Kidney (tissue), 14 donors: Measurements from ENCODE around the gene AXDND1. TPM values are rescaled to one million over a fixed set of nuclear protein-coding genes. Genes with fewer than 3 reads are reported as not detected.
"Not testable (repeated sequence)": the region's sequence is repeated elsewhere in the genome, so short reads cannot be mapped to it uniquely, and the experiment has no call there.

Experiments
- DNase-seq, 5 donors: peaks; one replicate each; pipeline ENCODE4 v3.0.0-alpha.2; 2013 to 2020
- FAIRE-seq: peaks from 2 replicates; lab custom pipeline; 2012; peaks lifted over from hg19 to GRCh38; lab: Jason Lieb, UNC
- H3K27ac ChIP-seq, 2 donors: one replicate each; pipeline ENCODE4 v1.7.0; 2013; ENCODE audit warnings: low read depth in 2 of 2, low read length in 2 of 2, inconsistent platforms in 1 of 2
- H3K27me3 ChIP-seq: one replicate; pipeline ENCODE4 v1.7.1; 2013; ENCODE audit warnings: low read length, inconsistent platforms; ENCODE audit not compliant: control insufficient read depth, insufficient read depth
- H3K36me3 ChIP-seq, 3 donors: one replicate each; pipeline versions ENCODE4 v1.7.0 to v1.7.1; 2013; ENCODE audit warnings: low read length in 3 of 3, control low read depth in 1 of 3, inconsistent platforms in 1 of 3; ENCODE audit not compliant: insufficient read depth in 3 of 3, control insufficient read depth in 2 of 3
- H3K4me1 ChIP-seq, 3 donors: one replicate each; pipeline versions ENCODE4 v1.7.0 to v1.7.1; 2013; ENCODE audit warnings: low read length in 3 of 3, inconsistent platforms in 1 of 3, low read depth in 1 of 3; ENCODE audit not compliant: control insufficient read depth in 2 of 3, insufficient read depth in 2 of 3
- H3K4me3 ChIP-seq, 3 donors: one replicate each; pipeline versions ENCODE4 v1.7.0 to v1.8.1; 2013; ENCODE audit warnings: low read length in 3 of 3, control low read depth in 1 of 3, inconsistent platforms in 1 of 3
- H3K9ac ChIP-seq, 3 donors: one replicate each; pipeline versions ENCODE4 v1.7.0 to v1.7.1; 2013; ENCODE audit warnings: low read length in 3 of 3, control low read depth in 1 of 3, inconsistent platforms in 1 of 3
- H3K9me3 ChIP-seq, 3 donors: one replicate each; pipeline versions ENCODE4 v1.7.0 to v1.7.1; 2013; ENCODE audit warnings: low read length in 3 of 3, control low read depth in 1 of 3, inconsistent platforms in 1 of 3; ENCODE audit not compliant: control insufficient read depth in 2 of 3, insufficient read depth in 1 of 3
- intact Hi-C: fragments of 100-400 bp; cut with DNase I; formaldehyde crosslinking; loops from one replicate; pipeline ENCODE4 v1.11.1; 2022
- polyA plus RNA-seq: library from polyadenylated mRNA; stranded (reverse); fragments of 350-450 nt; fragmentation: Illumina TruSeq; extraction: RNeasy Lipid Tissue Mini Kit (QIAGEN cat#74804); gene quantifications from one replicate; pipeline ENCODE4 v1.2.3, GENCODE V29; 2014; ENCODE audit warnings: low read depth, low replicate concordance; ENCODE audit not compliant: insufficient read depth
- total RNA-seq: library from RNA; stranded (reverse); fragmentation: NEBNext Ultra II Directional; extraction: Animal tissue kit (Norgen Biotek cat#: 25700); gene quantifications from one replicate; pipeline ENCODE4 v1.2.1, GENCODE V29; 2021
- TF ChIP-seq, protein P1 (sequence below): IDR thresholded peaks from 3 replicates; pipeline ENCODE4 v1.5.1; 2012; ENCODE audit warnings: mild to moderate bottlenecking, moderate library complexity, borderline replicate concordance; ENCODE audit not compliant: insufficient read depth; ENCODE audit errors: extremely low read depth
- donor health status: control.
- donor health status: control.
- donor health status: control.
- donor health status: control.
- donor health status: control.
- donor health status: DM: yes; HTN: yes; CAD: no.
- donor health status: Normal renal cell carcinoma (clear cell type).

The AXDND1 gene
- total and polyA plus RNA-seq, 2 donors from 2014 or later, result 0.57 TPM; not detected in 1

DNA sequence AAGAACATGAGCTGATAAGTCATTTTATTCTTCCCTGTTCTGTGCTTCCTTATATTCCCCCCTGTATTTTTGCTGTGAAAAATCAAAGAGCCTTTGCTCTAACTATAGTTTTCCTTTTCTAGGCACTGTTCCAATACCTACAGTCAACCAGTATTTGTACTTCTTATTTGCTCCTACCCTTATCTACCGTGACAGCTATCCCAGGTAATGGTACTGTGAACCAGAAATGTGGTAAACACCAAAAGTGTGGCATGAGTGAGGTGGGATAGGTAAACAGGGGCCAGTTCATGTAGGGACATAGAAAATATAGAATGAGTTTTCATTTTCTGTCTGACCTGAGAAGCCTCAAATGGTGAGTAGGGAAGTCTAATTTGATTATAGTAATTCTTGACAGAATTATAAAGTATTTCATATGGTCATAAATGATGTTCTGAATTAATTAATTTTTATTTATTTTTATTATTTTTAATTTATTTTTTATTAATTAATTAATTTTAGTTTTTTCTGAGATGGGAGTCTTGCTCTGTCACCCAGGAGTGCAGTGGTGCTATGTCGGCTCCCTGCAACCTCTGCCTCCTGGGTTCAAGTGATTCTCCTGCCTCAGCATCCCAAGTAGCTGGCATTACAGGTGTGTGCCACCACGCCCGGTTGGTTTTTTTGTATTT is 22.9 kb upstream of the AXDND1 start:
- H3K27ac ChIP-seq, result no peak overlapping the region
- TF ChIP-seq, protein P1, sequence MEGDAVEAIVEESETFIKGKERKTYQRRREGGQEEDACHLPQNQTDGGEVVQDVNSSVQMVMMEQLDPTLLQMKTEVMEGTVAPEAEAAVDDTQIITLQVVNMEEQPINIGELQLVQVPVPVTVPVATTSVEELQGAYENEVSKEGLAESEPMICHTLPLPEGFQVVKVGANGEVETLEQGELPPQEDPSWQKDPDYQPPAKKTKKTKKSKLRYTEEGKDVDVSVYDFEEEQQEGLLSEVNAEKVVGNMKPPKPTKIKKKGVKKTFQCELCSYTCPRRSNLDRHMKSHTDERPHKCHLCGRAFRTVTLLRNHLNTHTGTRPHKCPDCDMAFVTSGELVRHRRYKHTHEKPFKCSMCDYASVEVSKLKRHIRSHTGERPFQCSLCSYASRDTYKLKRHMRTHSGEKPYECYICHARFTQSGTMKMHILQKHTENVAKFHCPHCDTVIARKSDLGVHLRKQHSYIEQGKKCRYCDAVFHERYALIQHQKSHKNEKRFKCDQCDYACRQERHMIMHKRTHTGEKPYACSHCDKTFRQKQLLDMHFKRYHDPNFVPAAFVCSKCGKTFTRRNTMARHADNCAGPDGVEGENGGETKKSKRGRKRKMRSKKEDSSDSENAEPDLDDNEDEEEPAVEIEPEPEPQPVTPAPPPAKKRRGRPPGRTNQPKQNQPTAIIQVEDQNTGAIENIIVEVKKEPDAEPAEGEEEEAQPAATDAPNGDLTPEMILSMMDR, result no peak
- FAIRE-seq (no peak), DNase-seq (no peak)
- H3K9me3 ChIP-seq, result no peaks in the 10 kb centered on the region
- intact Hi-C loops, result no loop called here
- peaks cover 2 to 21% (median 19%) of the 10 kb centered on the region in 3 donors for H3K36me3 ChIP-seq
- H3K4me3 ChIP-seq, result no peak overlapping the region
- no peak overlapping the region for H3K9ac ChIP-seq
- H3K27me3 ChIP-seq, result no peaks in the 10 kb centered on the region
- no peaks in the 10 kb centered on the region for H3K4me1 ChIP-seq

DNA sequence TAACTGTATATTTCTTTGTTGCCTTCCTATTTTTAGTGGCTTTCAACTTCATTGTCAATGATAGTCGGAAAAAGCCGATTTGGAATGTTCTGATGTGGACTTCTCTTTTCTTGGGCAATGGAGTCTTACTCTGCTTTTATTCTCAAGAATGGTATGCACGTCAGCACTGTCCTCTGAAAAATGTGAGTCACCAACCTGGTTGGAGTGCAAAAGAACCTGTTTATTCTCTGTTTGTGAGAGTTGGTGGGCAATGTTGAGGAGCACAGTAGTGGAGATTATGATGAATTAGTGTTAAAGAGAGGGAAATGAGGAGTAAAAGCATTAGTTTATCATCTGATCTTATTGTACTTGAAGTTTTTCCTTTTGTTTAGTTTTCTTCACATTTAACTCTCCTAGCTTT is 14.5 kb upstream of the AXDND1 start:
- Histone ChIP-seq H3K27ac (no peak overlapping the region), H3K27me3 (no peaks in the 10 kb centered on the region), H3K4me3 (no peak overlapping the region), H3K4me1 (no peaks in the 10 kb centered on the region), H3K36me3 (peaks cover 0 to 18% (median 17%) of the 10 kb centered on the region in 3 donors), H3K9ac (no peak overlapping the region), H3K9me3 (no peaks in the 10 kb centered on the region)
- TF ChIP-seq, protein P1, result no peak
- no peak for FAIRE-seq
- no peak for DNase-seq
- intact Hi-C loops, result no loop called here

DNA sequence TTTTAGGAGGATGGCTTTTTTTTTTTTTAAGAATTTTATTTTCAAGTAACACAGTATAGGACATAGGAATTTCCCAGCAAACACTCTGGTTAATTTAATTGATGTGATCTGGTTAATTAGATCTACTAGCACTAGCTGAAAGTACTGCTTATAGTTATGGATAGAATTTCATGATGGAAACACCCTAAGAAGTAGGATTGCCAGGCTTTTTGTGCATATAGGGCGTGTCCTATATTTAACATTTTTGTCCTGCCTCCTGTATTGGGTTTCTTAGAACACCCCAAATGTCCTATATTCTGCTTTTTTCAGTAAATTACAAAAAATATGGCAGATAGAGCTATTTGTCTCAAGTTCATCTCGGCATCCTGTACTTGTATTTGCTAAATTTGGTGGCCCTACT is 13.5 kb upstream of the AXDND1 start:
- Histone ChIP-seq H3K27me3 (no peaks in the 10 kb centered on the region), H3K4me1 (no peaks in the 10 kb centered on the region), H3K9me3 (no peaks in the 10 kb centered on the region), H3K27ac (no peak overlapping the region), H3K4me3 (no peak overlapping the region), H3K9ac (no peak overlapping the region), H3K36me3 (peaks cover 0 to 17% (median 14%) of the 10 kb centered on the region in 3 donors)
- TF ChIP-seq, protein P1, result no peak
- DNase-seq (no peak), FAIRE-seq (no peak)
- intact Hi-C loops, result no loop called here

DNA sequence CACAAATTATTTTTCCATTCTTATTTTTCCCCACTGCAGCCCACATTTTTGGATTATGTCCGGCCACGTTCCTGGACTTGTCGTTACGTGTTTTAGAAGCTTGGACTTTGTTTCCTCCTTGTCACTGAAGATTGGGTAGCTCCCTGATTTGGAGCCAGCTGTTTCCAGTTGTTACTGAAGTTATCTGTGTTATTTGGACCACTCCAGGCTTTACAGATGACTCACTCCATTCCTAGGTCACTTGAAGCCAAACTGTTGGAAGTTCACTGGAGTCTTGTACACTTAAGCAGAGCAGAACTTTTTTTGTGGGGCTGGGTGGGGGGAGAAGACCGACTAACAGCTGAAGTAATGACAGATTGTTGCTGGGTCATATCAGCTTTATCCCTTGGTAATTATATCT is 12.2 kb upstream of the AXDND1 start:
- H3K27me3 ChIP-seq, result no peaks in the 10 kb centered on the region
- no peak overlapping the region for H3K27ac ChIP-seq
- intact Hi-C loops, result no loop called here
- no peaks in the 10 kb centered on the region for H3K4me1 ChIP-seq
- H3K9ac ChIP-seq, result no peak overlapping the region
- DNase-seq, result no peak
- H3K9me3 ChIP-seq, result no peaks in the 10 kb centered on the region
- H3K4me3 ChIP-seq, result no peak overlapping the region
- no peak for FAIRE-seq
- TF ChIP-seq, protein P1, result no peak
- H3K36me3 ChIP-seq, result peaks cover 0 to 14% (median 8%) of the 10 kb centered on the region in 3 donors

DNA sequence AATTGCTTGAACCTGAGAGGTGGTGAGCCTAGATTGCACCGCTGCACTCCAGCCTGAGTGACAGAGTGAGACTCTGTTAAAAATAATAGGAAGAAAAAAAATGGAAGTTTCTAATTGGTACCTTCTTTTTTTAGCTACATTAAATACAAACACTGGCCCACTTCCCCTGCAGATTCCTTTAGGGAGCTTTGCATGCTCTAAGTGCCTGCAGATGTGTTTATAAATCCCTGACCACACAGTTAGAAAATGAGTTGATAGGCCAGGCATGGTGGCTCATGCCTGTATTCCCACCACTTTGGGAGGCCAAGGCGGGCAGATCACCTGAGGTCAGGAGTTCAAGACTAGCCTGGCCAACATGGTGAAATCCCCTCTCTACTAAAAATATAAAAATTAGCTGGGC is 4.1 kb upstream of the AXDND1 start:
- not testable (repeated sequence) for DNase-seq, H3K27me3 ChIP-seq, H3K4me1 ChIP-seq, FAIRE-seq, H3K9me3 ChIP-seq, H3K9ac ChIP-seq, H3K36me3 ChIP-seq, H3K27ac ChIP-seq, H3K4me3 ChIP-seq
- intact Hi-C loops, result loop anchor here (10.0 kb wide), 1 partner anchor 267 kb away; no protein-coding TSS in a partner anchor
